ENCODE measurements around the gene TMEM259. TPM values are rescaled to one million over a fixed set of nuclear protein-coding genes. Genes with fewer than 3 reads are reported as not detected.

TMEM259 gene
- total RNA-seq, 4 donors from 2014 or later: 47.4 to 164 (median 56.9) TPM

- intact Hi-C loops (cut with DNase I; ENCODE audit: low total_unique reads): loop anchor here (5.0 kb wide), 1 partner anchor 172 kb away; no protein-coding TSS in a partner anchor
- no peaks in the 10 kb centered on the region for H3K27me3 ChIP-seq
- peaks cover 6 to 39% of the 10 kb centered on the region in 2 donors for H3K4me1 ChIP-seq
- H3K36me3 ChIP-seq: no peaks in the 10 kb centered on the region
- TF ChIP-seq CTCF (IDR thresholded peaks at IDR 0.05) (no peak), POLR2A (IDR thresholded peaks at IDR 0.05) (no peak)
- peak; percentile 56 for DNase-seq
- H3K9me3 ChIP-seq: no peaks in the 10 kb centered on the region
- peak overlapping the region; percentile 90 to 95 for H3K27ac ChIP-seq
- H3K4me3 ChIP-seq: peak overlapping the region; percentile 72 to 90
These were observed 699 bp downstream of the TMEM259 start for GRCh38 chr19:1019980-1020867.

- H3K27ac ChIP-seq: no peak overlapping the region
- peaks cover 6 to 39% of the 10 kb centered on the region in 2 donors for H3K4me1 ChIP-seq
- no peaks in the 10 kb centered on the region for H3K36me3 ChIP-seq
- no peak for TF ChIP-seq CTCF (IDR thresholded peaks at IDR 0.05)
- TF ChIP-seq POLR2A (IDR thresholded peaks at IDR 0.05): no peak
- intact Hi-C loops (cut with DNase I; ENCODE audit: low total_unique reads): loop anchor here (5.0 kb wide), 1 partner anchor 173 kb away; no protein-coding TSS in a partner anchor
- DNase-seq: no peak
- no peaks in the 10 kb centered on the region for H3K27me3 ChIP-seq
- H3K9me3 ChIP-seq: no peaks in the 10 kb centered on the region
- peak overlapping the region; percentile 72 to 90 for H3K4me3 ChIP-seq
These were observed 1.3 kb downstream of the TMEM259 start for GRCh38 chr19:1019616-1019961.

- intact Hi-C loops (cut with DNase I; ENCODE audit: low total_unique reads): loop anchor here (5.0 kb wide), 1 partner anchor 173 kb away; no protein-coding TSS in a partner anchor
- H3K4me3 ChIP-seq: peak overlapping the region; percentile 72 to 90
- peaks cover 6 to 39% of the 10 kb centered on the region in 2 donors for H3K4me1 ChIP-seq
- H3K27ac ChIP-seq: no peak overlapping the region
- H3K9me3 ChIP-seq: no peaks in the 10 kb centered on the region
- no peaks in the 10 kb centered on the region for H3K27me3 ChIP-seq
- DNase-seq: no peak
- H3K36me3 ChIP-seq: no peaks in the 10 kb centered on the region
- TF ChIP-seq POLR2A (IDR thresholded peaks at IDR 0.05) (no peak), CTCF (IDR thresholded peaks at IDR 0.05) (no peak)
These were observed 1.8 kb downstream of the TMEM259 start for GRCh38 chr19:1018932-1019615.

- H3K4me1 ChIP-seq: peaks cover 6 to 39% of the 10 kb centered on the region in 2 donors
- no peak overlapping the region for H3K27ac ChIP-seq
- H3K9me3 ChIP-seq: no peaks in the 10 kb centered on the region
- H3K27me3 ChIP-seq: no peaks in the 10 kb centered on the region
- no peak for DNase-seq
- H3K36me3 ChIP-seq: no peaks in the 10 kb centered on the region
- TF ChIP-seq CTCF (IDR thresholded peaks at IDR 0.05): no peak
- no peak for TF ChIP-seq POLR2A (IDR thresholded peaks at IDR 0.05)
- intact Hi-C loops (cut with DNase I; ENCODE audit: low total_unique reads): loop anchor here (5.0 kb wide), 1 partner anchor 174 kb away; no protein-coding TSS in a partner anchor
- H3K4me3 ChIP-seq: no peak overlapping the region
These were observed 2.5 kb downstream of the TMEM259 start for GRCh38 chr19:1018393-1018792.
